Endothelial cell of hepatic sinusoid (primary cell): ENCODE measurements around the gene LIMS2.

Experiments used
- in situ Hi-C: cut with HindIII; loops from 2 replicates; pipeline ENCODE4 v1.10.0; 2017; ENCODE audit warnings: low sequenced_read_pairs

LIMS2 gene

DNA sequence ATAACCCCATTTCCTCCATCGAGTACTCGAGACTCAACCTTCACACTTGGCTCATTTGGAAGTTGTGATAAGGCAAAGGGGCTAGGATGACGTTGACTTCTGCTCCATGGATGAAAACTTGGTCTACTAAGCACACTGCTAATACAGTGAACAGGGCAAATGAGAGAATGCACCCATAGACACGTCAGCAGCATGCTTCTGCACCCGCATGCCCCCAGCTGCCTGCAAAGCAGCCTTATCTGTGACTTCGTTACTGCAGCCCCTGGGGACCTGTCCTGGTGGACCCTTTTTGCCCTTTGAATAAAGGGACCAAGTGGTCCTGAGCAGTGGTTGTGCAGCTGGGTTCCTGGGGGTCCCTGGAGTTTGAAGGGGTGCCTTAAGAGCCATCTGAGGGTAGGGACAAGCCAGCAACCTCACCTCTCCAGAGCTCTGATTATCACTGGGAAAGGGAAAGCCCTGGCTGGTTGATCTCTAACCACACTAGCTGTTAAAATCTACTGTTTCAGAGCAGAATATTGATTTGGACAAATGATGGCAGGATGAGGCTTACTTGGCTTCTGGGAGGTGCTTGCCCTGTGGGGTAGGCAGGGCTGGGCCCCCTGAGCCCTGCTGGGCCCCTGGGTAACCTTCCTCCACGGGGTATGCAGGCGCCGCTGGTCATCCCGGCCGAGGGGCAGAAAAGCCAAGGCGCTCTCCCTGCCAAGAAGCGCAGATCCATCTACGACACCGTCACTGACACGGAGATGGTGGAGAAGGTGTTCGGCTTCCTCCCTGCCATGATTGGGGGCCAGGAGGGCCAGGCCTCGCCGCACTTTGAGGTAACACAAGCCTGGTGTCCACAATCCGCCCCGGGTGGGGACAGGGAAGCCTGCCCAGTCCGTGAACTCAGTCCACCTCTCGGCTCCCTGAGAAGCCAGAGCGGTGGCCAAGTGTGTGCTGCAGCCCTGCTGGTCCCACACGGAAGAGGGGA, 67.0 kb downstream of the LIMS2 start:
- in situ Hi-C loops = no loop called here

DNA sequence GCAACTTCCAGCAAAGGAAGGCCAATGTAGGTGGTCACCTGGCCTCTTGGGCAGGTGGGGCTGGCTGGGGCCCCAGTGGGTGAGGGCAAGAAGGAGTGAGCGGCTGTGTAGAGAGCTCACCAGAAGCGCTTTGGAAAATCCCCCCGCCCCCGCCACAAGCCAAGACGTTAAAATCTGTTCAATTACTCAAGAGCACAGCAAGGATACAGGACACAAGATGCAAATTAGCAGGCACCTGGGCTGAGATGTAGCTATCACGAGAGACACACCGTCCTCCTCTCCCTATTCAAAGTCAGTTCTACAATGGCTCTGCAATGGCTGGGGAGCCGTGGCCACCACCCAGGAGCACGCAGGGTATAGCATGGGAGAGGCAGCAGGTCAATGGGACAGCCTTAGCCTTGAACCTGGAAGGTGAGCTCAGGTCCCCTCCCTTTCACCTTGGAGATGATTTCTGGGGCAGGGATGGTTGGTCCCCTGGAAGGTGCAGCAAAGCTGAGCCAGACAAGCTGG, 67.9 kb downstream of the LIMS2 start:
- in situ Hi-C loops = no loop called here

DNA sequence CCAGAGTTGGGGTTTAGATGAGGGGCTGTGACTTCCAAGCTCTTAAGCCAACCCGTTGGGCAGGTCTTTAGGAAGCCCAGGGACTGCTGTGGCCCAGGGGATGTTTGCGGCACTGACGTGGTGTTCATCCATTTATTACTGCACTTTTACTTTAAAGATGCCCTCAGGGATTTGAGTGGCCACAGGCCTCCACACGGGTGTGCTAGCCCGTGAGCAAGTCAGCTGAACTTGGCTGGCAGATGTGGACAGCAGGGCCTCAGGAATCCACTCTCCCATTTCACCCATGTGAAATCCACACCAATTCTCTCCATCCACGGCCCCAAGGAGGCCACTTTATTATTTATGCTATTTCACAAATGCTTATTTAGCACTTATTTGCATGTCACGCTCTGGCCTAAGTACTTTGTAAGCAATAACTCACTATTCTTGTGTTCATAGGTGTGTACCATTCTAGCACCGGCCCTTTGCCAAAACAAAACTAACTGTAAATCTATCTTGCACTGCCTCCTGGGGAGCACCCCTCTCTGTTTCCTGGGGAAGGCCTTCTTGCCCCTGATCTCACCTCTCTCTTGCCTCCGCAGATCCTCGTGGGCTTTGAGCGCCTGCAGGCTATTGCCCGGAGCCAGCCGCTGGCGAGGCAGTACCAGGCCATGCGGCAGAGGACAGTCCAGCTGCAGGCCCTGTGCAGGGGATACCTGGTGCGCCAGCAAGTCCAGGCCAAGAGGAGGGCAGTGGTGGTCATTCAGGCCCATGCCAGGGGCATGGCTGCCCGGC, 68.5 kb downstream of the LIMS2 start:
- in situ Hi-C loops = no loop called here

DNA sequence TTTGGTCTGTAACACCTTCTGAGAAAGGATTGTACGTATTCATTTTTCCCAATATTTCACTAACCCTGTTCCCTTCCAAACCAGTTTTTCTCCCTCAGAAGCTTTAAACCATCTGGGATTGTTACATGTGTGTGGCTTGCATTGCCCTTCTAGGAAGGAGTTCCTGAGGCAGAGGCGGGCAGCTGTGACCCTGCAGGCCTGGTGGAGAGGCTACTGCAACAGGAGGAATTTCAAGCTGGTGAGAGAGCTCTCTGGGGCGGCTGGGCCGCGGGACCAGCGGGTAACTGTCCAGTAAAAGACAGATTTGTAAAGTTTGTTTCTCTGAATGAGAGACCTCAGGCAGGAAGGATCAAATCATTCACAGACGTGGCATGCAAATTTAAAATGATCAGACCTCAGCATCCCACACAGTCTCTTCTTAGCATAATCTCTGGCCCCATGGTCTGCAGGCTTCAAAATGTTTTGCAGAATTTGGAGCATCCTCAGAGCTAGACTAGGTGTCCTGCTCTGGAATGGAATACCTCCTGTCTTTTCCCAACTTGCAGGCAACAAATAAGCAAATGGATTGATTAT, 69.6 kb downstream of the LIMS2 start:
- in situ Hi-C loops = no loop called here

DNA sequence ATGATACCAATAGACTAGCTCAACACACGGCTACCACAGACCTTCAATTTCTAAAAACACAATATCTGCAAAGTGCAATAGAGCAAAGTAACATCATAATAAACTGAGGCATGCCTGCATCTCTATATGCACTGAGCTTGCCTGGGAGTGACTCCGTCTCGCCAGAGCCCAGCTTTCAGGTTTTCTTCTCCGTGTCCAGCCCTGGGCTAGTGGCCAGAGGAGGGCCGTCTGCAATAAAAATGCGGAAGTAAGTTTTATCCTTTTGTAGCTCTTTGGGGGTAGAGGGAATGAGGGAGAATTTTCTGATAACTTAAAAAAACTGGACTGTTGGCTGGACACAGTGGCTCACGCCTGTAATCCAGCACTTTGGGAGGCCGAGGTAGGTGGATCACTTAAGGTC, 70.3 kb downstream of the LIMS2 start:
- in situ Hi-C loops = no loop called here

DNA sequence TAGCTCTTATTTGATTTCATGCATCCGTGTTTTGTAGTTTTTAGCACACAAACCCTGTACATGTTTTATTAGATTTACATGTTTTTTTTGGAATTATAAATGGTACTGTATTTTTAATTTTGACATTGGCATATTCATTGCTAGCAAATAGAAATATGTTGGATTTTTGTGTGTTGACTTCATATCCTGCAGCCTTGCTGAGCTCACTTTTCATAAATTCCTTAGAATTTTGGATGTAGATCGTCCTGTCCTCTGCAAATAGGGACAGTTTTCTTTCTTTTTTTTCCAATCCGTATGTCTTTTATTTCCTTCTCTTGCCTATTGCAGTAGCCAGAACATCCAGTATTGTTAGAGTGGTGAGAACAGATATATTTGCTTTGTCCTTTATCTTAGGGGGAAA, 76.1 kb downstream of the LIMS2 start:
- in situ Hi-C loops = no loop called here

DNA sequence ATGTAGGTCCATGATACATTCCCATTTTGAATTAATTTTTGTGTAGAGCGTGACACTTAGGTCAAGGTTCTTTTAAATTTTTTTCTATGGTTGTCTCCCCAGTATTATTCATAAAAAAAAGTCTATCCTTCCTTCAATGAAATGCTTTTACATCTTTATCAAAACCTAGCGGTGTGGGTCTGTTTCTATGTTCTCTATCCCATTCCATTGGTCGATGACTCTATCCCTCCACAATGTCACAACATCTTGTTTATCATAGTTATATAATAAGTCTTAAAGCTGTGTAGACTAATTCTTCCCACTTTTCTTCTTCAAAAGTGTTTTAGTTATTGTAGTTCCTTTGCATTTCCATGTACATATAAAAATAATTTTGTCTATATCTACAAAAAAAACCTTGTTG, 76.6 kb downstream of the LIMS2 start:
- in situ Hi-C loops = no loop called here

DNA sequence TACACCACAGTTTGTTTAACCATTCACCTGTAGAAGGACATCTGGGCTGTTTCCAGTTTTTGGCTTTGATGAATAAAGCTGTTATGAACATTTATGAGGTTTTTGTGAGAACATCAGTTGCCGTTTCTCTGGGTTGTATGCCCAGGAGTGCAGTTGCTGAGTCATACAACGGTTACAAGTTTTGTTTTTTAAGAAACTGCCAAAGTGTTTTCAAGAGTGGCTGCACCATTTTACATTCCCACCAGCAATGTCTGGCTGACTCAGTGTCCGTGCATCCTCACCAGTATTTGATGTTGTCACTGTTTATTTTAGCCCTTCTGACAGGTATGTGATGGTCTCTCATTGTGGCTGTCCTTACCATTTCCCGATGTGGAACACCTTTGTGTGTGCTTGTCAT, 77.3 kb downstream of the LIMS2 start:
- in situ Hi-C loops = no loop called here

DNA sequence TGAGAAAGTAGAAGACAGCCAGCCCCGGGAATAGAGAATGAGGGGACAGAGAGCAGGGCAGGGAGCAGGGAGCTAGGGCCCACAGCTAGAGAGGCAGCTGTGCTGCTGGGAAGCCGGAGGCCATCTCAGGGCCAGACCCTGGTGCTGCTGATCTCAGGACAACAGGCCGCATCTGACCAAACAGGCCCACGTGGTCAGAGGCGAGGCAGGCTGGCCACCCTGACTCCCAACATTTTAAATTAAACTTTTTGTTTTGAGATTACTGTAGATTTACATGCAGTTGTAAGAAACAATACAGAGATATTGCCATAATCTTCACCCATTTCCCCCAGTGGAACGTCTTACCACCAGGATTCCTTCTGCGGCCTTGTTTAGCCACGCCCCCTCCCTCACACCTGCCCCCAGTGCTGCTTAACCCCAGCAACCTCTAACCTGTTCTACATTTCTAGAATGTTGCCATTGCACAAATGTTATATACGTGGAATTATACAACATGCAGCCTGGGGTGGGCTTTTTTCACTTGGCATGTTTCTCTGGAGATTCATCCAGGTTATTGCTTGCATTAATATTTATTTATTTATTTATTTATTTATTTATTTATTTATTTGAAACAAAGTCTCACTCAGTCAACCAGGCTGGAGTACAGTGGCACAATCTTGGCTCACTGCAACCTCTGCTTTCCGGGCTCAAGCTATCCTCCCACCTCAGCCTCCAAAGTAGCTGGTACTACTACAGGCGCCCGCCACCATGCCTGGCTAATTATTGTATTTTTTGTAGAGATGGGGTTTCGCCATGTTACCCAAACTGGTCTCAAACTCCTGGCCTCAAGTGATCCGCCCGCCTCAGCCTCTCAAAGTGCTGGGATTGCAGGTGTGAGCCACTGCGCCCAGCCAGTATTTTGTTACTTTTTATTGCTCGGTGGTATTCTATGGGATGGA, 78.0 kb downstream of the LIMS2 start:
- in situ Hi-C loops = no loop called here

DNA sequence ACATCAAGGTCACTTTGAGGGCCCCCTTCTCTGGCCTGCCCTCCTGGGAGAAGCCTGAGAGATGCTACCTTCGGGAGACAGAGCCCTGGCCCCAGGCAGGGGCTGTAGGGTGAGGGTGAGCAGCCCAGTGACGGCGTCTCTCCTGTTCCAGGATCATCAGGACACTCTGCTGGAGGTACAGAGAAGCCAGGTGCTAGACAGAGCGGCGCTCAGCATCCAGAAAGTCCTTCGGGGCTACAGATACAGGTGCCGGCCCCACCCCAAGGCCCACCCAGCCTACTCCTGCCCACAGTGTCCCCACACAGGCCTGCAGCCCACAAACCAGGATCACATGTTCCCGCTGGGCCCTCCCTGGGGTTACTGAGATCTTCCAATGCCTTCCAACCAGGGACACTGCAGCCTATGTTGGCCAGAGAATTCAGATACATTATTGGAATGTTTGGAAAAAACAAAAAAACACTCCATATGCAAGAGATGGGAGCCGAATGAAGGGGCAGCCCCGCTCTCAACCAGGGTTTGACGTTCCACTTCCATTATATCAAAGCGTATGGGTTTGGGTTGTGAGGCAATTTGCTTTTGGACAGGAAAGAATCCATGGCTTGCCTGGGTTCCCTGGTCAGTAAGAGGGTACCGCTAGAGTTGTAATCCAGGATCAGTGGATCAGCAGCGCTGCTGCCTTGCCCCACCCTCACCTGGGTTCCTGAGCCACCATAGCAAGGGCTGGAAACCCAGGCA, 78.9 kb downstream of the LIMS2 start:
- in situ Hi-C loops = no loop called here

DNA sequence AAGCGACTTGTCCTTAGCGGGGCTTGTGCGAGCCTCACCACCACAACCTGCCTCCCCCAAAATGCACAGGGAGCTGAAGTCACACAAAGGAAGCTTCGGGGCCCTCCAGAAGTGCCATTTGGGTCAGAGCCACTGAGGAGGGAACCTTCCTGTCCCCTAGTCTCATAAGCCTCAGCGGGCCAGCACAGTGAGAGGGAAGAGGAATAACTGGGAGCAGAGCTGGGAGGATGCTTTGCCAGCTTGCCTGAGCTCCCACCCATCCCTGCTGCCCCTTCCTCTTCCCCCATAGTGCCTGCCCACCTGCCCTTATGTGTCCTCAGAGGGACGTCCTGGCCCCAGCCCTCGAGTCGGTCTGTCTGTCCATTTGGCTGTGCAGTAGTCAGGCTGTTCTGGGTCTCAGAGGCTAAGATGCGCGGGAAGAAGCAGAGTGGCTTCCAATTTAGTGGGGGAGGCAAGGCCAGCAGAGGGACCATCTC, 81.2 kb downstream of the LIMS2 start:
- in situ Hi-C loops = no loop called here

DNA sequence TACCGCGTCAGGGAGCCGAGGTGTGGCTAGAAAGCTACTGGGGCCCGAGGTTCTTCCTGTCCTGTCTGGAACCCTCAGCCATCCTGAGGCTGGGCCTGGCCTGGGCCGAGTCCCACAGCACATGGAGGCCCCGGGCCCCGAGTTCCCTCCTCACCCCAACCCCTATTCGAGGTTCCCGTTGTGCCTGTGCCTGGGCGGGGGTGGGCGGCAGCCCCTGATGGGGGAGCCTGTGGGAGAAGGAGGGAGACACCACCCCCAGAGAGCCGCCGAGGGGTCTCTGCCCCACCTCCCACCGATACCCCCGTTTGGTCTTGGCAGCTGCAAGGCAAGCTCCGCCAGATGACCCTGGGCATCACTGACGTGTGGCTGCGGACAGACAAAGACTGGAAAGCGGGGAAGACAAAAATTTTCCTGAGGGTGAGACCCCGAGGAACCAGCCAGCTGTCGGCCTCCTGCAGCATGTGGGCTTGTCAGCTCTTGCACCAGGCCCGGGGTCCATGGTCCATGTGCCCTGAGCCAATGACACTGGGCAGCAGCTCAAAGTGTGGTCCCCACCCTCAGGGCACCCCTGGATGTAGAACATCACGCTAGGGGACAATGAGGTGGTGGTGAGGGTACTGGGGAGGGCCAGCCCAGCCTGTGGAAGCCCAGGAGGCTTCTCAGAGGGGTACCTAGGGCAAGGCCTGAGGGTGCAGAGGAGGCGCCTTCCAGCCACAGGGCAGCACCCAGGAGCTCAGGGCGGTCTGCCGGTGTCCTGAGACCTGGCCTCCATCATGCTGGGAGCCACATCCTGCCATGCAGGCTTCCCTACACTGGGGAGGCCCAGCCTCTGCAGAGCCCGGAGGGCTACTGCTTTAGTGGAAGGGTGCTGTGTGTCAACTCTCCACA, 81.9 kb downstream of the LIMS2 start:
- in situ Hi-C loops = no loop called here

DNA sequence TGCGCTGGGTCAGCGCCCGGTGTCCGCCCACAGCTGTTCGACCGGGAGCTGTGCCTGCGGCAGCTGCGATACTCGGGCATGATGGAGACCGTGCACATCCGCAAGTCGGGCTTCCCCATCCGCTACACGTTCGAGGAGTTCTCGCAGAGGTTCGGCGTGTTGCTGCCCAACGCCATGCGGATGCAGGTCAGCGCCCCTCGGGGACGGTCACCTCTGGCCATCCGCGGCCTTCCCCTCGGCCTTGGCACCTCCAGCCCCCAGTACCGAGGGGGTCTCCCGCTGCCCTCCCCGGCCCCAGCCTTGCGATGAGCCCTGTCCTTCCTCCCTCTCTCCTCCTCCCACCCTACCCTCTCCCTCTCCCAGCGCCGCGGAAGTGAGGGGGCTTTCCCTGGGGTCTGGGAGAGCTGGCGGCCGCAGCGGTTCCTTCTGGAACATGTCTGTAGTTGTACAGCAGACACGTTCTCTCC, 82.5 kb downstream of the LIMS2 start:
- in situ Hi-C loops = no loop called here

DNA sequence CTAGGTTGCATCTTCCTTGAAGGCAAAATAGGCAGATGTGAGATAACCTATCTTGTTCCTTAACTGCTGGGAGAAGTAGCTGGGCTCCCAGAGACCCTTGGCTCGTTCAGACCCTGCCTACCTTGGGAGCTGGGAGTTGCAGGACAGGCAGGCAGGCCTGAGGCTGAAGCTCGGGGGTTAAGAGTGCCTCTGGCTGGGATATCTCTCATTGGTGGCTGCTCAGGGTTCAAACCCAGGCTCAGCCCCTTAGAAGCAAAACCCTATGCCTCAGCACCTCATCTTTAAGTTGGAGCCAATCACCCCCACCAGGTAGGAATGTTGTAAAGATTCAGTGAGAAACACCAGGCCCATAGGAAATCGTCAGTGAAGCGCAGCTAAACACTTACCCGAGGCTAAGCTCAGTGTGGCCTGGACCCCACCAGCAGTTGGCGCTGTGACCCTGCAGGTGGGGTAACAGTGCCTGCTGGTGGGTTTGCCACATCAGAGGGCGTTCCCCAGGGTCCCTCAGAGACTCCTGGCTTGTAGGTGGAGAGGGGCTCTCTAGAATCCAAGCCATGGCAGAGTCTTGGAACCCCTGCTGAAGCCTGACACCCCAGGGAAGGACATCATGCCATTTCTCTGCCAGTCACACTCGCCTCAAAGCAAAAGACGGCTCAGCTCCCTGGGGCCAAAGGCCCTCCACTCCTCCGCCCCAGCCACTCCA, 84.0 kb downstream of the LIMS2 start:
- in situ Hi-C loops = no loop called here

DNA sequence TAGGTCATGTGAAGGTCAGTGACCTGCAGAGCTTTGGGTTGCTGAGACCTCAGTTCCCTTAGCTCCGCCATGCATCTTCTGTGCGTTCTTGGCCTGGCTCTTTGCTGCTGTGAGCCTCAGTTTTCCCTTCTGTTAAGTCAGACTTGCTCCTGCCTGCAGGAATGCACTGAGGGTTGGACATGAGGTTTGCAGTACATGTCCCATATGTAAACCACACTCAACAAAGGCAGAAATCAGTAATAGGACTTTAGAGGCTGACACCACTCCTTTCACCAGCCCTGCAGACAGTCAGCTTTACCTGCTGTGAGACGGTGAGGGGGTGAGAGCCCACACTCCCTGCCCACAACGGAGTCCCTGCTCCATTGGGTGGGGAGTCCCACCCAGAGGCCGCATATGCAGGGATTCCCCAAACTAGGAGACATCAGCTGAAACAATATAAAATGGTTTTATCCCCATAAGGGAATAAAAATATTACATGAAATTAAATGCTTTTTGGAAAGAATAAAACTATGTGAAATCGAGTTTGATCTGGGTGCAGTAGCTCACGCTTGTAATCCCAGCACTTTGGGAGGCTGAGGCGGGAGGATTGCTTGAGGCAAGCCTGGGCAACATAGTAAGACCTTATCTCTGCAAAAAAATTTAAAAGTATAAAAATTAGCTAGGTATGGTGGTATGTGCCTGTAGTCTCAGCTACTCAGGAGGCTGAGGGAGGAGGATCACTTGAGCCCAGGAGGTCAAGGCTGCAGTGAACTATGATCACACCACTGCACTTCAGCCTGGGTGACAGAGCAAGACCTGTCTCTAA, 84.7 kb downstream of the LIMS2 start:
- in situ Hi-C loops = no loop called here

DNA sequence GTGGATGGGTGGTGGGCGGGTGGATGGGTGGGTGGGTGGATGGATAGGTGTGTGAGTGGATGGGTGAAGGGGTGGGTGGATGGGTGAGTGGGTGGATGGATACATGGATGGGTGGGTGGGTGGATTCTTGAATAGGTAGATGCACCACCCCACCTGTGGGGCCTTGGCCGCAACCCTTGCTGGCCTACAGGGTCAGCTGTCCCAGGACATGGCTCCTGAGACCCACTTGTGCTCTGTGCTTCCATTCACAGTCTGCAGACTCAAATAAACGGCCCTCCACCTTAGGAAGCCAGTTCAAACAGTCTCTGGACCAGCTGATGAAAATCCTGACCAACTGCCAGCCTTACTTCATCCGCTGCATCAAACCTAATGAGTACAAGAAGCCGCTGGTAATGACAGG, 85.5 kb downstream of the LIMS2 start:
- in situ Hi-C loops = no loop called here

DNA sequence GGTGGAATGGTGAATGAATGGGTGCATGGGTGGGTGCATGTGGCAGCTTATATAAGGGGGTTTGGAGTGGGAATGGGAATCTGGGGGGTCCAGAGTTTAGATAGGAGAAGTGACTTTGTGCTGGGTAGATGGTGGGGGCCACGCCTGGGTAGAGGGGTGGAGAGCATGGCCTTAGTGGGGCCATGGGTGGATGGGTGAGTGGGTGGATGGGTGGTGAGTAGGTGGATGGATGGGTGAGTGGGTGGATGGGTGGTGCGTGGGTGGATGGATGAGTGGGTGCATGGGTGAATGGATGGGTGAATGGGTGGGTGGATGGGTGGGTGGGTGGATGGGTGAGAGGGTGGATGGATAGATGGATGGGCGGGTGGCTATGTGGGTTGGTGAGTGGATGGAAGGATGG, 86.0 kb downstream of the LIMS2 start:
- in situ Hi-C loops = no loop called here
